Smooth muscle cell of trachea (primary cell): ENCODE results near the gene CDH9. TPM values are rescaled to one million over a fixed set of nuclear protein-coding genes. Genes with fewer than 3 reads are reported as not detected.

Source experiments
- total RNA-seq: library from RNA; depleted of rRNA; stranded (reverse); fragments of >200 nt; gene quantifications from 2 replicates; pipeline ENCODE4 v1.2.1, GENCODE V29; 2014

Gene CDH9, protein sequence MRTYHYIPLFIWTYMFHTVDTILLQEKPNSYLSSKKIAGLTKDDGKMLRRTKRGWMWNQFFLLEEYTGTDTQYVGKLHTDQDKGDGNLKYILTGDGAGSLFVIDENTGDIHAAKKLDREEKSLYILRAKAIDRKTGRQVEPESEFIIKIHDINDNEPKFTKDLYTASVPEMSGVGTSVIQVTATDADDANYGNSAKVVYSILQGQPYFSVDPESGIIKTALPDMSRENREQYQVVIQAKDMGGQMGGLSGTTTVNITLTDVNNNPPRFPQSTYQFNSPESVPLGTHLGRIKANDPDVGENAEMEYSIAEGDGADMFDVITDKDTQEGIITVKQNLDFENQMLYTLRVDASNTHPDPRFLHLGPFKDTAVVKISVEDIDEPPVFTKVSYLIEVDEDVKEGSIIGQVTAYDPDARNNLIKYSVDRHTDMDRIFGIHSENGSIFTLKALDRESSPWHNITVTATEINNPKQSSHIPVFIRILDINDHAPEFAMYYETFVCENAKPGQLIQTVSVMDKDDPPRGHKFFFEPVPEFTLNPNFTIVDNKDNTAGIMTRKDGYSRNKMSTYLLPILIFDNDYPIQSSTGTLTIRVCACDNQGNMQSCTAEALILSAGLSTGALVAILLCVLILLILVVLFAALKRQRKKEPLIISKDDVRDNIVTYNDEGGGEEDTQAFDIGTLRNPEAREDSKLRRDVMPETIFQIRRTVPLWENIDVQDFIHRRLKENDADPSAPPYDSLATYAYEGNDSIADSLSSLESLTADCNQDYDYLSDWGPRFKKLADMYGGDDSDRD
- total RNA-seq, result not detected in 2 replicates

DNA sequence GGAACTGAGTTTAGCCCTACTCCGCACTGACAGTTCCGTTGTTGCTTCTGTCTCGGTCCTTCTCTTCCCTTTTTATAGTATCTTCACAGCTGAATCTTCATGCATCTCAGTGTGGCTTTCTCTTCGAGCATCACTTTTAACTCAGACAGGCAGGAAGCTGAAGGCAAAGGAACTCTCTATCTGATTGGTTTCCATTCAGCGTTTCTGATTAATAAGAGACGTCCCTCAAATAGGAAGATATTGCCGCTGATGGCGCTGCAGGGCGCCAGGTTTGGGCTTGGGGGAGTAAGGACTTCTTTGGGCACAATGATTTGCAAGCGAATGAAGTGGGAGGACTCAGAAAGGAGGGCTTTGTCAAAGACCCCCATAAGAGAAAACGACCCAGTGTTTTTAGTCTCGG lies at the start of gene CDH9:
CDH9 (minus strand) TSS at position 111 of the 400 bp plus-strand sequence. CDS start 50,253 bp downstream, outside the sequence.

